HUDEP-2 (cell line): ENCODE results near the gene TMEM132C.

Experiments used
- DNase-seq, 76 experiments: peaks; one replicate each; lab custom pipeline; 2025; ENCODE audit not compliant: unreplicated experiment in 76 of 76; lab: John Stamatoyannopoulos, UW

TMEM132C gene

GRCh38 chr12:128543971-128544370, 277.0 kb downstream of the TMEM132C start:
- no peak for DNase-seq

GRCh38 chr12:128548949-128549348, 282.0 kb downstream of the TMEM132C start:
- DNase-seq: no peak

GRCh38 chr12:128549601-128550218, 282.7 kb downstream of the TMEM132C start:
- no peak for DNase-seq

GRCh38 chr12:128551266-128551665, 284.3 kb downstream of the TMEM132C start:
- DNase-seq: no peak

GRCh38 chr12:128554546-128555304, 287.8 kb downstream of the TMEM132C start:
- no peak for DNase-seq

- no peak for DNase-seq
Measured at GRCh38 chr12:128557231-128557630, 290.3 kb downstream of the TMEM132C start.

GRCh38 chr12:128564956-128565355, 298.0 kb downstream of the TMEM132C start:
- DNase-seq: no peak

- no peak for DNase-seq
Measured at GRCh38 chr12:128567730-128568129, 300.8 kb downstream of the TMEM132C start.

GRCh38 chr12:128570191-128571065, 303.5 kb downstream of the TMEM132C start:
- no peak for DNase-seq

- DNase-seq: no peak
Measured at GRCh38 chr12:128571906-128572810, 305.2 kb downstream of the TMEM132C start.

- no peak for DNase-seq
Measured at GRCh38 chr12:128573907-128574306, 306.9 kb downstream of the TMEM132C start.

- DNase-seq: no peak
Measured at GRCh38 chr12:128578045-128578444, 311.1 kb downstream of the TMEM132C start.

GRCh38 chr12:128581321-128581761, 314.4 kb downstream of the TMEM132C start:
- DNase-seq: no peak

GRCh38 chr12:128583453-128583852, 316.5 kb downstream of the TMEM132C start:
- DNase-seq: no peak

GRCh38 chr12:128586451-128587029, 319.6 kb downstream of the TMEM132C start:
- no peak for DNase-seq

- no peak for DNase-seq
Measured at GRCh38 chr12:128587918-128588317, 320.9 kb downstream of the TMEM132C start.

- no peak for DNase-seq
Measured at GRCh38 chr12:128592220-128592744, 325.3 kb downstream of the TMEM132C start.

- DNase-seq: no peak
Measured at GRCh38 chr12:128594521-128594920, 327.6 kb downstream of the TMEM132C start.

- no peak for DNase-seq
Measured at GRCh38 chr12:128595609-128596008, 328.6 kb downstream of the TMEM132C start.

- no peak for DNase-seq
Measured at GRCh38 chr12:128600886-128601285, 333.9 kb downstream of the TMEM132C start.
